ENCODE data around the gene STRN4. TPM values are rescaled to one million over a fixed set of nuclear protein-coding genes. Genes with fewer than 3 reads are reported as not detected.
A peak's percentile ranks its signal among the peaks of the same experiment; 100 is the strongest.

The STRN4 gene
- total and polyA plus RNA-seq, 9 of the 15 experiments (the other 6 are each of a cell fraction or from before 2014, with no cell fraction given), result 0.62 to 83.7 (median 36.9) TPM

DNA sequence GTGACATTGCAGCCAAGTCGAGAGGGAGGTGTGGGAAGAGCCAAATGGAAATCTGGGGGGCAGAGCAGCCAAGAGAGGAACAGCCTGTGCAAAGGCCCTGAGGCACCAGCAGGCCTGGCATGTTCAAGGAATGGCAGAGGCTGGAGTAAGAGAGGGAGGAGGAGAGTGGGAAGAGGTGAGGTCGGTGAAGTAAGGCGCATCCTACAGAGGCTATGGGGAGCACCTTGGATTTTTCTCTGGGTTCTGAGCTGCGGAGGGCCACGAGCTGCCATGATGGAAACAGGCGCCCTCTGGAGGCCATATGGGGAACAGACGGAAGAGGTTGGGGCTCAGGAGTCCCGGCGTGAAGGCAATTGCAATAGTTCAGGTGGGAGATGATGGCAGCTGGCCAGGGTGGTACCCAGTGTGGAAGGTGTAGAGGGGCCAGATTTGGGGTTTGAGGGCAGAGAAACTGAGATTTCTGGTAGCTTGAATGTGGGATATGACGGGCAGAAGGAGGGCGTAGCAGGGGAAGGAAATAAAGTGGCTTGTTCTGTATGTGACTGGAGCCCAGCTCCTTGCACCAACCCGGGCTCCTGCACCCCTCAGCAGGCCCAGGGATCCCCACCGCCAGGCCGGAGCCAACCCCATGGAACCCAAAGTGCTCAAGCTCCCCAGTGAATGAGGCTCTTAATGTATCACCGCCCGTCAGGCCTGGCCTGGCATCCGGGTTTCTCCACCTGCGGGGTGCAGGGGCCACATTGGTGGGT lies 20.5 kb upstream of the STRN4 start (continued):
- no peak for TF ChIP-seq RERE (CRISPR knock-in tag; IDR thresholded peaks at IDR 0.05; ENCODE audit: borderline replicate concordance)
- no peak for TF ChIP-seq ZNF408 (CRISPR knock-in tag; IDR thresholded peaks at IDR 0.05; ENCODE audit: low read depth)
- TF ChIP-seq XRCC5 (IDR thresholded peaks at IDR 0.05; ENCODE audit: low read depth, low read length), result peak; percentile 89
- TF ChIP-seq CBX3 (IDR thresholded peaks at IDR 0.05; ENCODE audit: borderline replicate concordance in 1 of 2, low read length in 2 of 2), result 0 out of 3 replicates have a peak, but pooled peaks of 1 of the 2 experiments have one; percentile 45
- peak; percentile 98 for TF ChIP-seq BCOR (IDR thresholded peaks at IDR 0.05)
- TF ChIP-seq, protein P1, sequence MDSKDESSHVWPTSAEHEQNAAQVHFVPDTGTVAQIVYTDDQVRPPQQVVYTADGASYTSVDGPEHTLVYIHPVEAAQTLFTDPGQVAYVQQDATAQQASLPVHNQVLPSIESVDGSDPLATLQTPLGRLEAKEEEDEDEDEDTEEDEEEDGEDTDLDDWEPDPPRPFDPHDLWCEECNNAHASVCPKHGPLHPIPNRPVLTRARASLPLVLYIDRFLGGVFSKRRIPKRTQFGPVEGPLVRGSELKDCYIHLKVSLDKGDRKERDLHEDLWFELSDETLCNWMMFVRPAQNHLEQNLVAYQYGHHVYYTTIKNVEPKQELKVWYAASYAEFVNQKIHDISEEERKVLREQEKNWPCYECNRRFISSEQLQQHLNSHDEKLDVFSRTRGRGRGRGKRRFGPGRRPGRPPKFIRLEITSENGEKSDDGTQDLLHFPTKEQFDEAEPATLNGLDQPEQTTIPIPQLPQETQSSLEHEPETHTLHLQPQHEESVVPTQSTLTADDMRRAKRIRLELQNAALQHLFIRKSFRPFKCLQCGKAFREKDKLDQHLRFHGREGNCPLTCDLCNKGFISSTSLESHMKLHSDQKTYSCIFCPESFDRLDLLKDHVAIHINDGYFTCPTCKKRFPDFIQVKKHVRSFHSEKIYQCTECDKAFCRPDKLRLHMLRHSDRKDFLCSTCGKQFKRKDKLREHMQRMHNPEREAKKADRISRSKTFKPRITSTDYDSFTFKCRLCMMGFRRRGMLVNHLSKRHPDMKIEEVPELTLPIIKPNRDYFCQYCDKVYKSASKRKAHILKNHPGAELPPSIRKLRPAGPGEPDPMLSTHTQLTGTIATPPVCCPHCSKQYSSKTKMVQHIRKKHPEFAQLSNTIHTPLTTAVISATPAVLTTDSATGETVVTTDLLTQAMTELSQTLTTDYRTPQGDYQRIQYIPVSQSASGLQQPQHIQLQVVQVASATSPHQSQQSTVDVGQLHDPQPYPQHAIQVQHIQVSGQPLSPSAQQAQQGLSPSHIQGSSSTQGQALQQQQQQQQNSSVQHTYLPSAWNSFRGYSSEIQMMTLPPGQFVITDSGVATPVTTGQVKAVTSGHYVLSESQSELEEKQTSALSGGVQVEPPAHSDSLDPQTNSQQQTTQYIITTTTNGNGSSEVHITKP (IDR thresholded peaks at IDR 0.05; ENCODE audit: partially characterized antibody), result peak; percentile 81
- no peak for TF ChIP-seq ESRRA (IDR thresholded peaks at IDR 0.05; ENCODE audit: borderline replicate concordance, low read depth)
- 0 out of 2 replicates have a peak, but pooled peaks have one; percentile 7 for TF ChIP-seq ARID2 (IDR thresholded peaks at IDR 0.05)
- TF ChIP-seq HEY1 (CRISPR knock-in tag; IDR thresholded peaks at IDR 0.05; ENCODE audit: borderline replicate concordance), result no peak
- 0 out of 2 replicates have a peak, but pooled peaks have one; percentile 63 for TF ChIP-seq HDGF (IDR thresholded peaks at IDR 0.05)
- no peak for TF ChIP-seq MAFK (IDR thresholded peaks at IDR 0.05; ENCODE audit: low read length)
- TF ChIP-seq, protein P2, sequence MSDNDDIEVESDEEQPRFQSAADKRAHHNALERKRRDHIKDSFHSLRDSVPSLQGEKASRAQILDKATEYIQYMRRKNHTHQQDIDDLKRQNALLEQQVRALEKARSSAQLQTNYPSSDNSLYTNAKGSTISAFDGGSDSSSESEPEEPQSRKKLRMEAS (CRISPR knock-in tag; IDR thresholded peaks at IDR 0.05), result peak; percentile 29; the same call in 1 of the 2 replicates
- no peak for TF ChIP-seq HDAC8 (tag; IDR thresholded peaks at IDR 0.05)
- no peak for TF ChIP-seq FOXA1 (IDR thresholded peaks at IDR 0.05; ENCODE audit: borderline replicate concordance)
- no peak for TF ChIP-seq GTF2F1 (IDR thresholded peaks at IDR 0.05; ENCODE audit: low read depth, low read length)
- TF ChIP-seq KDM1A (IDR thresholded peaks at IDR 0.05), result peak; percentile 42 to 85; a peak in 2 of 4 replicates
- peak; percentile 15; the same call in 1 of the 2 replicates for TF ChIP-seq RB1 (IDR thresholded peaks at IDR 0.05; ENCODE audit: low read depth)
- no peak for TF ChIP-seq HLTF (IDR thresholded peaks at IDR 0.05)
- TF ChIP-seq RBM25 (IDR thresholded peaks at IDR 0.05; ENCODE audit: low read depth, low read length, severe bottlenecking), result peak; percentile 75
- TF ChIP-seq ZNF263 (CRISPR knock-in tag; IDR thresholded peaks at IDR 0.05; ENCODE audit: borderline replicate concordance), result peak; percentile 88
